Left lung (tissue), 10 donors: ENCODE data around the gene FECH. TPM values are rescaled to one million over a fixed set of nuclear protein-coding genes. Genes with fewer than 3 reads are reported as not detected.

Experiments
- ATAC-seq: fragments of 200-7000 bp; cut with Tn5 transposase; one replicate; pipeline ENCODE4 v1.9.1; 2020; ENCODE audit warnings: moderate library complexity
- DNase-seq, 4 donors: peaks; one replicate each; pipeline ENCODE4 v3.0.0-alpha.2; 2013 to 2020
- H3K27ac ChIP-seq, 2 donors: fragments of 200-600 bp; sonication (generic) in 1 of 2; one replicate each; pipeline versions ENCODE4 v1.5.0 to v1.8.0; 2020 to 2021
- H3K27me3 ChIP-seq, 2 donors: fragments of 200-600 bp; sonication (generic) in 1 of 2; one replicate each; pipeline versions ENCODE4 v1.5.0 to v1.8.0; 2020 to 2021
- H3K36me3 ChIP-seq, 2 donors: fragments of 200-600 bp; sonication (generic) in 1 of 2; one replicate each; pipeline versions ENCODE4 v1.5.0 to v1.8.0; 2020 to 2021
- H3K4me1 ChIP-seq, 2 donors: fragments of 200-600 bp; one replicate each; pipeline ENCODE4 v1.8.0; 2021
- H3K4me3 ChIP-seq, 2 donors: fragments of 200-600 bp; sonication (generic) in 1 of 2; one replicate each; pipeline versions ENCODE4 v1.5.0 to v1.8.0; 2020 to 2021; ENCODE audit warnings: mild to moderate bottlenecking in 1 of 2
- H3K9me3 ChIP-seq, 2 donors: fragments of 200-600 bp; sonication (generic) in 1 of 2; one replicate each; pipeline versions ENCODE4 v1.5.0 to v1.8.0; 2020 to 2021
- intact Hi-C, 2 donors: fragments of 100-400 bp; cut with DNase I; formaldehyde crosslinking; loops; one replicate each; pipeline versions ENCODE4 v1.11.2 to v1.14.2; 2022
- polyA plus RNA-seq, 6 donors: library from polyadenylated mRNA; unstranded; fragments of 120-200 nt; gene quantifications; one replicate each; pipeline ENCODE4 v1.2.1, GENCODE V29; 2013; ENCODE audit not compliant: insufficient read length in 6 of 6
- total RNA-seq, 2 donors: library from RNA; stranded (reverse); fragmentation: NEBNext Ultra II Directional; extraction: Animal tissue kit (Norgen Biotek cat#: 25700); gene quantifications; one replicate each; pipeline ENCODE4 v1.2.1, GENCODE V29; 2021
- TF ChIP-seq, protein P1 (sequence below), 2 donors: fragments of 200-600 bp; sonication (generic) in 1 of 2; IDR thresholded peaks; one replicate each; pipeline versions ENCODE4 v1.5.0 to v1.8.0; 2021; ENCODE audit warnings: antibody characterized with exemption in 2 of 2
- donor health status: DM: no; HTN: yes; CAD: no.
- donor health status: DM: no; HTN: no; CAD: no.

Gene FECH
- total and polyA plus RNA-seq, 8 donors, result 18.7 to 33.3 (median 29.5) TPM

DNA sequence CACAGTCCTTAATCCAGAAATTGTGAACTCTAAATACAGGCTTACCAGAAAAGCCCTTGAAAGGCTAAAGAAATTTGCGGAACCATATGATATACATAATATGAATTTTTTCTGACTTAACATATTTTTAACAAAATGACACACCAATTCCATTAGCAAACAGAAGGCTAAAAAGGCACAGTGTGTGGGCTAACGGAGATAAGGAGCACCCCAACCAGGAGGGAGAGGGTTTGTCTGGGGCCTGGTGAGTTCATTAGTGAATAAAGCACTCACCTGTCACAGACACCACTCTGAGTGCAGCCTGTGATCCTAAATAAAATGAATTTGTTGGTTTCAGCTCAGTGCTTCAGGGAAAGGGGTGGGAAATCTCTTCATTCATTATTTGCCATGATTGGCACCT, 2.7 kb upstream of the FECH start:
- Histone ChIP-seq H3K4me3 (no peak overlapping the region), H3K27me3 (no peaks in the 10 kb centered on the region), H3K4me1 (peaks cover 4 to 21% of the 10 kb centered on the region in 2 donors), H3K36me3 (no peaks in the 10 kb centered on the region), H3K9me3 (no peaks in the 10 kb centered on the region), H3K27ac (no peak overlapping the region)
- ATAC-seq, result no peak
- intact Hi-C loops, result no loop called here
- TF ChIP-seq, protein P1, sequence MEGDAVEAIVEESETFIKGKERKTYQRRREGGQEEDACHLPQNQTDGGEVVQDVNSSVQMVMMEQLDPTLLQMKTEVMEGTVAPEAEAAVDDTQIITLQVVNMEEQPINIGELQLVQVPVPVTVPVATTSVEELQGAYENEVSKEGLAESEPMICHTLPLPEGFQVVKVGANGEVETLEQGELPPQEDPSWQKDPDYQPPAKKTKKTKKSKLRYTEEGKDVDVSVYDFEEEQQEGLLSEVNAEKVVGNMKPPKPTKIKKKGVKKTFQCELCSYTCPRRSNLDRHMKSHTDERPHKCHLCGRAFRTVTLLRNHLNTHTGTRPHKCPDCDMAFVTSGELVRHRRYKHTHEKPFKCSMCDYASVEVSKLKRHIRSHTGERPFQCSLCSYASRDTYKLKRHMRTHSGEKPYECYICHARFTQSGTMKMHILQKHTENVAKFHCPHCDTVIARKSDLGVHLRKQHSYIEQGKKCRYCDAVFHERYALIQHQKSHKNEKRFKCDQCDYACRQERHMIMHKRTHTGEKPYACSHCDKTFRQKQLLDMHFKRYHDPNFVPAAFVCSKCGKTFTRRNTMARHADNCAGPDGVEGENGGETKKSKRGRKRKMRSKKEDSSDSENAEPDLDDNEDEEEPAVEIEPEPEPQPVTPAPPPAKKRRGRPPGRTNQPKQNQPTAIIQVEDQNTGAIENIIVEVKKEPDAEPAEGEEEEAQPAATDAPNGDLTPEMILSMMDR (IDR thresholded peaks at IDR 0.05), result no peak
- no peak for DNase-seq

DNA sequence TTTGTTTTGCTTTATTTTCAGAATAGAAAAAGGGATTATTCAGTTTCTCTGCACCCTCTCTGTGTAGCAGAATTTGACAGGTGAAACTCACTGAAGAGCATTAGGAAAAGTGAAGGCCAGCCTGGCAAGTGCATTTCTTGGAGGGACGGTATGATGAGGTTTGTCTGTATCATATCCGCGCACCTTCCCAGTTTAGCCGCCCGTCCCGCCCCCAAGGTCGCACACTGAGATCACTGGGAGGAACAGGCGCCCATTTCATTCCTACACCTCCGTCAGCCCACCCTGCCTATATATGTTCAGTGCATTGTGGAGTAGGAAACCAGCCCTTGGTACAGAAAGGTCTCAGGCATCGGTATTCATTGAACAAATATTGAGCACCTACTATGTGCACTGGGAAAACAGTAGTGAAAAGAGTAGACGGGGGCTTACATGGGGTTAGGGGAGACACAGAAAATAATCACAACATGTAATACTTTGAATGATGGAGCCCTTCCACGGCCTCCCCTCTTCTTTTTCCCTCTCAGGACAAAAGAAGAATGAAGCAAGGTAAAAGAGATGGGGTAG, 678 bp upstream of the FECH start:
- Histone ChIP-seq H3K4me1 (peaks cover 4 to 21% of the 10 kb centered on the region in 2 donors), H3K9me3 (no peaks in the 10 kb centered on the region), H3K27ac (peak overlapping the region; percentile 83 to 89), H3K4me3 (peak overlapping the region; percentile 73 to 87), H3K36me3 (no peaks in the 10 kb centered on the region), H3K27me3 (no peaks in the 10 kb centered on the region)
- ATAC-seq (no peak), DNase-seq (no peak)
- intact Hi-C loops, result no loop called here
- TF ChIP-seq, protein P1 (IDR thresholded peaks at IDR 0.05), result no peak

DNA sequence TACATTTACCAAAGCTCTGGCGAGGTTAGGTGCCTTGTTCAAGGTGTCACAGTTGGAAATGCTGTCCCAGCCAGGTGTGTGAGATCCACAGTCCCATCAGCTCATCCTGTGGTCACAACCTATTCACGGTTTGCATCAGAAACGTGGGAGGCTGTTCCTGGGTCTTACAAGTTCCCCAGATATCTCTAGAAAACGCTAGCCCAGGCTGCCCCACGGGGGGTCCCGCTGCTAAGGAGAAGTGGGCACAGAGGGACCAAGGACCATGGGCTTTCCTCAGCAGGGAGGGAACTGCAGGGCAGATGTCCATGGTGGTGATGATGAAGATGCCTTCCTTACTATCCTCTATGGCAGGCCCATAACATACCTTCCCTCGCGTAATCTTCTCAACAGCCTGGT, 649 bp downstream of the FECH start:
- DNase-seq (no peak), ATAC-seq (no peak)
- Histone ChIP-seq H3K4me1 (peaks cover 4 to 29% of the 10 kb centered on the region in 2 donors), H3K4me3 (peak overlapping the region; percentile 73 to 87), H3K27ac (peak overlapping the region; percentile 83 to 89), H3K36me3 (peaks cover 0 to 5% of the 10 kb centered on the region in 2 donors), H3K27me3 (no peaks in the 10 kb centered on the region), H3K9me3 (no peaks in the 10 kb centered on the region)
- TF ChIP-seq, protein P1 (IDR thresholded peaks at IDR 0.05), result no peak
- intact Hi-C loops, result no loop called here

DNA sequence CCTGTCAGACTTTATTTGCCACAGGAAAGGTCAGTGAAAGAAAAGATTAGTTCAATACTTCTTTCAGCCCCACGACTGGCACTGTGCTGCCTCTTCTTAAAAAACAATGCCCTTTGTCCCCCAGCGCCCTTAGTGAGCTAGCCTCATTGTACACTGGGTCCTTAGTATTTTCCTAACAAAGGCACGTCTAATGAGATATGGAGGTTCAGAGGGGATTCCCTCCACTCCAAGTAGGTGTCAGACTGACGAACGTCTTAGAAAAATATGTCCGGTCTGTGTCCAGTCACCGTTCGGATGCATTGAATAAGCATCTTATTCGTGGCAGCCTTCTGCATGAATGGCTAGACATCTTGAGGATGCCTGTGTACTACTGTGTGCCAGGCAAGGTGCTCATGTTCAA, 1.1 kb downstream of the FECH start:
- no peak for ATAC-seq
- TF ChIP-seq, protein P1 (IDR thresholded peaks at IDR 0.05), result no peak
- Histone ChIP-seq H3K9me3 (no peaks in the 10 kb centered on the region), H3K4me3 (peak overlapping the region; percentile 73 to 87), H3K27me3 (no peaks in the 10 kb centered on the region), H3K36me3 (peaks cover 0 to 6% of the 10 kb centered on the region in 2 donors), H3K27ac (no peak overlapping the region), H3K4me1 (peaks cover 4 to 29% of the 10 kb centered on the region in 2 donors)
- intact Hi-C loops, result no loop called here
- DNase-seq, result no peak

DNA sequence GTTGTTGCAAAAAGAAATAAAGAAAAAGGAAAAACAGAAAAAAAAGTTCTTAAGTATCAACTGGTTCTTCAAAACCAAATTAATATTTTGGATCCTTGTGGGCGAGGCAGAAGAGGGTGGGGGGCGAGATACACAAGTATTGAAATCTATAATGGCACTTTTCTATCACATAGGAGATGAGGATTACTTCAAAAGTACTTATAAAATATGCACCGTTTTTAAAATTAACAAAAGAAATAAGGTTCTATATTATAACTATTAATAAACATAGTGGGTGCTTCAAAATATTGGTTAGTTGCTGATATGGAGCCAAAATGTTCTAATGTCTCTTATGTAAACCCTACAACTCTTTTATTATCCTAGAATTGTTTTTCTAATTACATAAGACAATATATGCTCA, 2.1 kb downstream of the FECH start:
- Histone ChIP-seq H3K4me3 (no peak overlapping the region), H3K27me3 (no peaks in the 10 kb centered on the region), H3K27ac (no peak overlapping the region), H3K36me3 (peaks cover 0 to 12% of the 10 kb centered on the region in 2 donors), H3K4me1 (peaks cover 4 to 29% of the 10 kb centered on the region in 2 donors), H3K9me3 (no peaks in the 10 kb centered on the region)
- TF ChIP-seq, protein P1 (IDR thresholded peaks at IDR 0.05), result no peak
- DNase-seq, result no peak
- ATAC-seq, result no peak
- intact Hi-C loops, result no loop called here
